ENCODE data around the gene TMEM42.

DNA sequence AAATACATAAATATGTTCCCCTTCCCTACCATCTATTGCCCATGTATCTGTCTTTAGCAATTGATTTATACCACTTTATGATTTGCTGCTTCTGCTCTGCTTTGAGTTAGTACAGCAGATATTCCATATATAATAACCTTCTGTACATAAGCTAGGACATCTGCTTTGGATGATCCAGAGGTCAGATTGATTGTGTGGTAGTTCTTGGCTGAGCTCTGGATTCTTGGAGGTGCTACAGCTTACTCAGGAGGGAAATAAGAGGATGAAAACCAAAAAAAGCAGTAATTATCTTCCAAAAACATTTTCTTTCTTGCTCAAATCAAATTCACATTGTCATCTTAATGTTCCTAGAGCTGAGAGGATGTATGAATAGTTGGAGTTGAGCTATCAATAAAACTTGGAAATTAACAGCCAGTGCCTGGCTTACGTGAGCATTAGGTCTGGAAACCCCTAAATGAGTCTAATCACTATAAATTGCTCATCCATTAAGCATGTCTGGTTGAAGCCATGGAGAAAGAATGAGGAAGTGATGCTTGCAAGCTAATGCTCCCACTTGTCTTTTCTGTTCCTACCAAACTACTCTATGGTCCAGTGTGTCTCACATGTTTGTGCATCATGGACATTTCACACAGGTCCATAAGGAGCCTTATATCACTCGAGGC is 36.3 kb upstream of the TMEM42 start:
- TF ChIP-seq, protein P1, sequence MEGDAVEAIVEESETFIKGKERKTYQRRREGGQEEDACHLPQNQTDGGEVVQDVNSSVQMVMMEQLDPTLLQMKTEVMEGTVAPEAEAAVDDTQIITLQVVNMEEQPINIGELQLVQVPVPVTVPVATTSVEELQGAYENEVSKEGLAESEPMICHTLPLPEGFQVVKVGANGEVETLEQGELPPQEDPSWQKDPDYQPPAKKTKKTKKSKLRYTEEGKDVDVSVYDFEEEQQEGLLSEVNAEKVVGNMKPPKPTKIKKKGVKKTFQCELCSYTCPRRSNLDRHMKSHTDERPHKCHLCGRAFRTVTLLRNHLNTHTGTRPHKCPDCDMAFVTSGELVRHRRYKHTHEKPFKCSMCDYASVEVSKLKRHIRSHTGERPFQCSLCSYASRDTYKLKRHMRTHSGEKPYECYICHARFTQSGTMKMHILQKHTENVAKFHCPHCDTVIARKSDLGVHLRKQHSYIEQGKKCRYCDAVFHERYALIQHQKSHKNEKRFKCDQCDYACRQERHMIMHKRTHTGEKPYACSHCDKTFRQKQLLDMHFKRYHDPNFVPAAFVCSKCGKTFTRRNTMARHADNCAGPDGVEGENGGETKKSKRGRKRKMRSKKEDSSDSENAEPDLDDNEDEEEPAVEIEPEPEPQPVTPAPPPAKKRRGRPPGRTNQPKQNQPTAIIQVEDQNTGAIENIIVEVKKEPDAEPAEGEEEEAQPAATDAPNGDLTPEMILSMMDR (conservative IDR thresholded peaks at IDR 0.05; ENCODE audit: low read depth, low read length): no peak
- TF ChIP-seq, protein P2, sequence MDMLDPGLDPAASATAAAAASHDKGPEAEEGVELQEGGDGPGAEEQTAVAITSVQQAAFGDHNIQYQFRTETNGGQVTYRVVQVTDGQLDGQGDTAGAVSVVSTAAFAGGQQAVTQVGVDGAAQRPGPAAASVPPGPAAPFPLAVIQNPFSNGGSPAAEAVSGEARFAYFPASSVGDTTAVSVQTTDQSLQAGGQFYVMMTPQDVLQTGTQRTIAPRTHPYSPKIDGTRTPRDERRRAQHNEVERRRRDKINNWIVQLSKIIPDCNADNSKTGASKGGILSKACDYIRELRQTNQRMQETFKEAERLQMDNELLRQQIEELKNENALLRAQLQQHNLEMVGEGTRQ (IDR thresholded peaks at IDR 0.05; ENCODE audit: low read depth, low read length): no peak; the same call in 1 of the 2 replicates
- TF ChIP-seq FOS (IDR thresholded peaks at IDR 0.05; ENCODE audit: low read depth, low read length): peak; percentile 27; the same call in 1 of the 2 replicates
- no peak for TF ChIP-seq SMC3 (IDR thresholded peaks at IDR 0.05; ENCODE audit: low read depth, low read length)
- no peak for TF ChIP-seq CEBPB (IDR thresholded peaks at IDR 0.05; ENCODE audit: low read depth, low read length)
- TF ChIP-seq, protein P3, sequence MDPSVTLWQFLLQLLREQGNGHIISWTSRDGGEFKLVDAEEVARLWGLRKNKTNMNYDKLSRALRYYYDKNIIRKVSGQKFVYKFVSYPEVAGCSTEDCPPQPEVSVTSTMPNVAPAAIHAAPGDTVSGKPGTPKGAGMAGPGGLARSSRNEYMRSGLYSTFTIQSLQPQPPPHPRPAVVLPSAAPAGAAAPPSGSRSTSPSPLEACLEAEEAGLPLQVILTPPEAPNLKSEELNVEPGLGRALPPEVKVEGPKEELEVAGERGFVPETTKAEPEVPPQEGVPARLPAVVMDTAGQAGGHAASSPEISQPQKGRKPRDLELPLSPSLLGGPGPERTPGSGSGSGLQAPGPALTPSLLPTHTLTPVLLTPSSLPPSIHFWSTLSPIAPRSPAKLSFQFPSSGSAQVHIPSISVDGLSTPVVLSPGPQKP (IDR thresholded peaks at IDR 0.05; ENCODE audit: borderline replicate concordance, low read depth, low read length): no peak
- TF ChIP-seq POLR2A (IDR thresholded peaks at IDR 0.05; ENCODE audit: low read depth, low read length): no peak
- TF ChIP-seq BHLHE40 (IDR thresholded peaks at IDR 0.05; ENCODE audit: low read depth, low read length): no peak
- no peak for TF ChIP-seq RCOR1 (IDR thresholded peaks at IDR 0.05; ENCODE audit: insufficient replicate concordance, low read length)
